AG09309 (cell line): ENCODE data around the gene PTPRU.
"Not testable (repeated sequence)": the region's sequence is repeated elsewhere in the genome, so short reads cannot be mapped to it uniquely, and the experiment has no call there.

ENCODE experiments used
- DNase-seq: peaks from one replicate; pipeline ENCODE4 v3.0.0-alpha.2; 2010; ENCODE audit warnings: low read depth
- H3K4me3 ChIP-seq: 2 replicates; pipeline ENCODE4 v1.5.1; 2011; ENCODE audit warnings: mild to moderate bottlenecking, low read depth, low read length, moderate library complexity; ENCODE audit not compliant: control insufficient read depth
- TF ChIP-seq, protein P1 (sequence below): IDR thresholded peaks from 2 replicates; pipeline ENCODE4 v1.5.1; 2011; ENCODE audit warnings: mild to moderate bottlenecking, low read depth, low read length, inconsistent platforms; ENCODE audit not compliant: insufficient read depth, control insufficient read depth; ENCODE audit errors: missing control alignments

The PTPRU gene

GRCh38 chr1:29221296-29221695, 15.0 kb upstream of the PTPRU start:
- DNase-seq = no peak
- no peak overlapping the region for H3K4me3 ChIP-seq
- TF ChIP-seq, protein P1, sequence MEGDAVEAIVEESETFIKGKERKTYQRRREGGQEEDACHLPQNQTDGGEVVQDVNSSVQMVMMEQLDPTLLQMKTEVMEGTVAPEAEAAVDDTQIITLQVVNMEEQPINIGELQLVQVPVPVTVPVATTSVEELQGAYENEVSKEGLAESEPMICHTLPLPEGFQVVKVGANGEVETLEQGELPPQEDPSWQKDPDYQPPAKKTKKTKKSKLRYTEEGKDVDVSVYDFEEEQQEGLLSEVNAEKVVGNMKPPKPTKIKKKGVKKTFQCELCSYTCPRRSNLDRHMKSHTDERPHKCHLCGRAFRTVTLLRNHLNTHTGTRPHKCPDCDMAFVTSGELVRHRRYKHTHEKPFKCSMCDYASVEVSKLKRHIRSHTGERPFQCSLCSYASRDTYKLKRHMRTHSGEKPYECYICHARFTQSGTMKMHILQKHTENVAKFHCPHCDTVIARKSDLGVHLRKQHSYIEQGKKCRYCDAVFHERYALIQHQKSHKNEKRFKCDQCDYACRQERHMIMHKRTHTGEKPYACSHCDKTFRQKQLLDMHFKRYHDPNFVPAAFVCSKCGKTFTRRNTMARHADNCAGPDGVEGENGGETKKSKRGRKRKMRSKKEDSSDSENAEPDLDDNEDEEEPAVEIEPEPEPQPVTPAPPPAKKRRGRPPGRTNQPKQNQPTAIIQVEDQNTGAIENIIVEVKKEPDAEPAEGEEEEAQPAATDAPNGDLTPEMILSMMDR = no peak

- H3K4me3 ChIP-seq, DNase-seq: not testable (repeated sequence)
Observed at GRCh38 chr1:29222260-29222659, 14.1 kb upstream of the PTPRU start.

GRCh38 chr1:29222686-29223085, 13.6 kb upstream of the PTPRU start:
- no peak overlapping the region for H3K4me3 ChIP-seq
- TF ChIP-seq, protein P1 = no peak
- no peak for DNase-seq

DNA sequence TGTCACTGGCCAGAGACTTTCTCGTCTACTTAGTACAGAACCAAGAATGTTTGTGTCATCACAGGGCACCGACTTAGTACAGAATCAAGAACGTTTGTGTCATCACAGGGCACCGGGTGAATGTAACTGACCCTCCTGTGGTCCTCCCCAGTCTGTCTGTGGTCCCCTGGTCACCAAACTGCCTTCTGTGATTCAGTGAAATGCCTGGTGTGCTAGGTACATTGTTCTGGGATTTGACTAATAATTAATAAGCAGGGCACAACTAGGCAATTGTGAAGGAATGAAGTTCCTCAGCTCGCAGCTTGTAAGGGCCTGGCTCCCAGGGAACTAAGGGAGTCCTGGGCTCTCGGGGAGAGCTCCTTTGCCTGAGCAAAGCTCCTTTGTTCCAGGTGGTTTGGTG, 12.8 kb upstream of the PTPRU start:
- DNase-seq = no peak
- TF ChIP-seq, protein P1 = no peak

DNA sequence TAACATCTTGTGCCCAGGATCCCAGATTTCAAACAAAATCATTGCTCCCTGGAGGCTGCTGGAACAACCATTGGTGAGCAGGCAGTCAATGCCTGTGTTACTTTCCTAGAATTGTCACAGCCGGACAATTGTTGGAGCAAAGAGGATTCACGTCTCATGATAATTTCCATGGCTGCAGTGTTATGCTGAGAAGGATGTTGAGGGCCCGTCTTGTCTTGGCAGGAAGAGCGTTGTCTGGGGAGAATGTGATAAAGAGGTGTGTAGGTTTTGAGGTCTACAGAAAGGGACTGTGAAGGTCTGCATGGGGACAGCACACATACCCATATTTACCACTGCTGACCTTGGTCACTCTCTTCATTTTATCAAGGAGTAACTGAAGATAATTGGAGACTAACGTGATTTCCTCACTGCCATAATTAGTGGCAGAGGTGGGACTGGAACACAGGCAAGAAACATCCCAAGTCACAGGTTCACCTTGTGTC, 11.9 kb upstream of the PTPRU start:
- H3K4me3 ChIP-seq = no peak overlapping the region
- DNase-seq = no peak
- TF ChIP-seq, protein P1 = no peak

More for the DNA sequence above, 12.8 kb upstream of the PTPRU start:
- no peak overlapping the region for H3K4me3 ChIP-seq

GRCh38 chr1:29225361-29225760, 11.0 kb upstream of the PTPRU start:
- TF ChIP-seq, protein P1 = no peak
- DNase-seq = no peak
- H3K4me3 ChIP-seq = no peak overlapping the region

GRCh38 chr1:29227511-29227910, 8.8 kb upstream of the PTPRU start:
- no peak for DNase-seq
- H3K4me3 ChIP-seq = no peak overlapping the region
- TF ChIP-seq, protein P1 = no peak

DNA sequence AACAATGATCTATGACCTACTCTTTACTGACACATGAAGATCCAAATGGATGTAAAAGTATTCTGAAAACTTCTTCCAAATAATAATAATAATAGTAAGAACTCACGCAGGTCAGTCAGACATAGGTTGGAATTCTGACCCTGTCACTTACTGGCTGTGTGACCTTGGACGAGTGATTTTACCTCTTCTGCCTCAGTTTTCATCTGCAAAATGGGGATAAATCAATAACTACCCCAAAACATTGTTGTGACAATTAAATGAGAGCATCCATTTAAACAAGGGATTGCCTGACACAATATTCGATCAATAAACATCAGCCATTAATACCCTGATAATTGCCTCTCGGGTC, 6.1 kb upstream of the PTPRU start:
- peak overlapping the region; percentile 93 for H3K4me3 ChIP-seq
- TF ChIP-seq, protein P1 = no peak
- DNase-seq = no peak
